ENCODE data around the gene VSIR. TPM values are rescaled to one million over a fixed set of nuclear protein-coding genes. Genes with fewer than 3 reads are reported as not detected.

Gene VSIR
- total and polyA plus RNA-seq, 9 of the 15 experiments (the other 6 are each of a cell fraction or from before 2014, with no cell fraction given) = 0.14 to 20.5 (median 9.3) TPM

- TF ChIP-seq E4F1 (CRISPR knock-in tag; IDR thresholded peaks at IDR 0.05; ENCODE audit: borderline replicate concordance) (0 out of 2 replicates have a peak, but pooled peaks have one; percentile 3), POLR2H (tag; IDR thresholded peaks at IDR 0.05; ENCODE audit: low read depth) (peak; percentile 8; the same call in 1 of the 2 replicates), ZNF316 (IDR thresholded peaks at IDR 0.05) (peak; percentile 91), CLOCK (CRISPR knock-in tag; IDR thresholded peaks at IDR 0.05; ENCODE audit: borderline replicate concordance) (peak; percentile 69; the same call in 1 of the 2 replicates), ZNF583 (CRISPR knock-in tag; IDR thresholded peaks at IDR 0.05) (peak; percentile 94), ZNF644 (tag; IDR thresholded peaks at IDR 0.05; ENCODE audit: low read depth) (no peak), ZBTB2 (IDR thresholded peaks at IDR 0.05) (no peak), ZNF41 (CRISPR knock-in tag; conservative IDR thresholded peaks at IDR 0.05) (peak; percentile 68; the same call in 1 of the 2 replicates), RREB1 (CRISPR knock-in tag; IDR thresholded peaks at IDR 0.05) (peak; percentile 93), DMBX1 (CRISPR knock-in tag; IDR thresholded peaks at IDR 0.05; ENCODE audit: borderline replicate concordance) (0 out of 2 replicates have a peak, but pooled peaks have one; percentile 67), SPI1 (IDR thresholded peaks at IDR 0.05; ENCODE audit: borderline replicate concordance, low read depth, low read length) (peak; percentile 97), POLR2AphosphoS2 (IDR thresholded peaks at IDR 0.05; ENCODE audit: low read length) (no peak), BRD9 (IDR thresholded peaks at IDR 0.05; ENCODE audit: low read depth, partially characterized antibody) (no peak), EHMT2 (IDR thresholded peaks at IDR 0.05) (no peak)
These were observed 25.5 kb downstream of the VSIR start (continued) for GRCh38 chr10:71747551-71748523.
